AG04449 (cell line): ENCODE data around the gene LARP1.

ENCODE experiments used
- CTCF ChIA-PET: fragments of 350-600 bp; formaldehyde crosslinking; extraction: SDS; loops from one replicate; lab custom pipeline; 2021; ENCODE audit warnings: antibody characterized with exemption; lab: Yijun Ruan, JAX
- POLR2A ChIA-PET: fragments of 400-600, 350-600 bp; formaldehyde crosslinking; extraction: SDS; loops from one replicate; lab custom pipeline; 2020; ENCODE audit warnings: antibody characterized with exemption, inconsistent platforms; lab: Yijun Ruan, JAX
- DNase-seq: peaks from one replicate; pipeline ENCODE4 v3.0.0-alpha.2; 2010; ENCODE audit warnings: low read depth, low spot score
- H3K4me3 ChIP-seq: 2 replicates; pipeline ENCODE4 v1.5.1; 2011; ENCODE audit warnings: low read depth, mild to moderate bottlenecking, control low read depth, low read length
- TF ChIP-seq, protein P1 (sequence below): IDR thresholded peaks from one replicate; pipeline ENCODE4 v1.5.1; 2011; ENCODE audit warnings: mild to moderate bottlenecking, moderate library complexity, low read length, control low read depth, inconsistent platforms; ENCODE audit not compliant: insufficient read depth; ENCODE audit errors: missing control alignments

LARP1 gene

GRCh38 chr5:154782812-154783592 is 27.8 kb downstream of the LARP1 start:
- CTCF ChIA-PET = interaction anchor here (0.6 to 1.7 kb wide), 3 partner anchors 9 to 27 kb away, joined by 3 to 4 read pairs (median 4); no protein-coding TSS in a partner anchor
- TF ChIP-seq, protein P1, sequence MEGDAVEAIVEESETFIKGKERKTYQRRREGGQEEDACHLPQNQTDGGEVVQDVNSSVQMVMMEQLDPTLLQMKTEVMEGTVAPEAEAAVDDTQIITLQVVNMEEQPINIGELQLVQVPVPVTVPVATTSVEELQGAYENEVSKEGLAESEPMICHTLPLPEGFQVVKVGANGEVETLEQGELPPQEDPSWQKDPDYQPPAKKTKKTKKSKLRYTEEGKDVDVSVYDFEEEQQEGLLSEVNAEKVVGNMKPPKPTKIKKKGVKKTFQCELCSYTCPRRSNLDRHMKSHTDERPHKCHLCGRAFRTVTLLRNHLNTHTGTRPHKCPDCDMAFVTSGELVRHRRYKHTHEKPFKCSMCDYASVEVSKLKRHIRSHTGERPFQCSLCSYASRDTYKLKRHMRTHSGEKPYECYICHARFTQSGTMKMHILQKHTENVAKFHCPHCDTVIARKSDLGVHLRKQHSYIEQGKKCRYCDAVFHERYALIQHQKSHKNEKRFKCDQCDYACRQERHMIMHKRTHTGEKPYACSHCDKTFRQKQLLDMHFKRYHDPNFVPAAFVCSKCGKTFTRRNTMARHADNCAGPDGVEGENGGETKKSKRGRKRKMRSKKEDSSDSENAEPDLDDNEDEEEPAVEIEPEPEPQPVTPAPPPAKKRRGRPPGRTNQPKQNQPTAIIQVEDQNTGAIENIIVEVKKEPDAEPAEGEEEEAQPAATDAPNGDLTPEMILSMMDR = no peak
- H3K4me3 ChIP-seq = no peak overlapping the region
- no peak for DNase-seq
- POLR2A ChIA-PET = no interaction called here

- no peak overlapping the region for H3K4me3 ChIP-seq
- CTCF ChIA-PET = interaction anchor here (1.2 kb wide), 1 partner anchor 18 kb away, joined by 4 read pairs; no protein-coding TSS in a partner anchor
- POLR2A ChIA-PET = no interaction called here
- TF ChIP-seq, protein P1 = no peak
- no peak for DNase-seq
Measured at GRCh38 chr5:154783774-154784460, 28.7 kb downstream of the LARP1 start.

DNA sequence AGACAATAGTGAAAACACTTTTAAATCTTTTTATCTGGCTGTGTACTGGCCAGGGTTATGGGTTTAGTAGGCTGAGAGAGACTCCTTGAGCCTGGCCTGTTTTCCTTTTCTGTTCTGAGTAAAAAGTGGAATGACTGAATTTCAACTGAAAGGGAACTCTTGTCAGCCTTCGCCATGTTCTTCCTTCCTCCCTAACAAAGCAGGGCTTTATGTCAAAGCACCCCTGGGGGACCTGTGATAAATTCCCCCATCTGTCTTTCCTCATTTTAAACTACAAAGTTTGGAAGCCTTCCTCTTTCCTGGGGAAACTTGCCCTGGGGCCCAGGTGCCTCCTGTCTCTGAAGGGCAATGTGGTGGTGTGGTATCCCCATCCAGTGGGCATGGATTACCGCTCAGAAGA is 29.7 kb downstream of the LARP1 start:
- no peak for DNase-seq
- CTCF ChIA-PET = no interaction called here
- TF ChIP-seq, protein P1 = no peak
- no peak overlapping the region for H3K4me3 ChIP-seq
- POLR2A ChIA-PET = no interaction called here

GRCh38 chr5:154786414-154786813 is 31.2 kb downstream of the LARP1 start:
- DNase-seq = no peak
- POLR2A ChIA-PET = interaction anchor here (0.7 kb wide), 1 partner anchor 35 kb away, joined by 5 read pairs; no protein-coding TSS in a partner anchor
- no peak overlapping the region for H3K4me3 ChIP-seq
- CTCF ChIA-PET = no interaction called here
- TF ChIP-seq, protein P1 = no peak

DNA sequence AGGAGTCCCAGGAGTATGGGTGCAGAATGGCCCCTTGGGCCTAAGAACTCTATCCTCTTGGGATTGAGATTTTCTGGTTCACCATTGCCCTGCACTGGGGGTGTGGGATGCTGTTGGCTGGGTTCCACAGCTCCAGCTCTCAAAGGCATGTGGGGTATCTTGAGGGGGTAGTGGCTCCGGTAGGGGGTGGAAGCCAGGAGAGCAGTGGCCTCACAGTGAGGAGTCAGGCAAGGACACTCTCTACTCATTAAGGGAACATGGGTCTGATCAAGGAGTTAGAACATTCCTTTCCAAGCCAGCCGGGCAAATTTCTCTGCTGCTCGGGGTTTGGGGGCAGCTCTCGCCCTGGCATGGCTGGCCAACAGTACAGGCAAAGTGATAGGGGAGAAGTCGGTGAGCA is 33.0 kb downstream of the LARP1 start:
- DNase-seq = no peak
- H3K4me3 ChIP-seq = no peak overlapping the region
- ChIA-PET POLR2A (no interaction called here), CTCF (interaction anchor here (1.2 kb wide), 1 partner anchor 138 kb away, joined by 3 read pairs; no protein-coding TSS in a partner anchor)
- TF ChIP-seq, protein P1 = no peak

DNA sequence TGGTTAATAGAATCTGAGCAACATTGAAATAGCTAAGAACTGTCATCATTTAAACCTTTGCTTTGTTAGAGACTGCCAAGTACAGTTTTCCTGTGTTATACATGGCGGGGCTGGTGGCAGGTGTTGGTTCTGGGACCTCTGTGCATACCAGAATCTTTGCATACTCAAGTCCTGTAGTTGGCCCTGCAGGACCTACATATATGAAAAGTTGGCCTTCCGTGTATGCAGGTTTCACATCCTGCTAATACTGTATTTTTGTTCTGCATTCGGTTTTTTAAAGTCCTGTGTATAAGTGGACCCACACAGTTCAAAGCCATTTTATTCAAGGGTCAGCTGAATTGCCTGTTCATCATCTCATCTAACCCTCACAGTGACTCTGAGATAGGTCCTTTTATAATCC is 36.4 kb downstream of the LARP1 start:
- CTCF ChIA-PET = interaction anchor here (1.9 kb wide), 1 partner anchor 9 kb away, joined by 4 read pairs; no protein-coding TSS in a partner anchor
- DNase-seq = no peak
- POLR2A ChIA-PET = no interaction called here
- TF ChIP-seq, protein P1 = no peak
- no peak overlapping the region for H3K4me3 ChIP-seq
